ENCODE measurements around the gene BRD4. TPM values are rescaled to one million over a fixed set of nuclear protein-coding genes. Genes with fewer than 3 reads are reported as not detected.
A peak's percentile ranks its signal among the peaks of the same experiment; 100 is the strongest.

Gene BRD4
- total and polyA plus RNA-seq, 2 experiments from 2014 or later = 63.8 to 115 TPM

- Histone ChIP-seq H4K20me1 (replicated peaks; ENCODE audit: insufficient read depth) (peaks cover 23% of the 10 kb centered on the region), H3K27me3 (ENCODE audit: insufficient read depth) (no peaks in the 10 kb centered on the region), H3K4me3 (peak overlapping the region; percentile 66), H3K79me2 (replicated peaks; ENCODE audit: insufficient read depth) (peaks cover 55% of the 10 kb centered on the region), H3K36me3 (ENCODE audit: insufficient read depth) (peaks cover 10% of the 10 kb centered on the region), H3K4me2 (peak overlapping the region; percentile 79), H3K27ac (ENCODE audit: low read depth) (peak overlapping the region; percentile 78; the same call in 1 of the 2 replicates), H3F3A (replicated peaks; ENCODE audit: low read depth) (peaks cover 25% of the 10 kb centered on the region), H3K4me1 (ENCODE audit: insufficient read depth) (peaks cover 19% of the 10 kb centered on the region), H2AFZ (no peak overlapping the region), H3K9me2 (ENCODE audit: insufficient read depth) (no peaks in the 10 kb centered on the region)
- H3K4me3 Mint-ChIP-seq = peak overlapping the region; percentile 88
- TF ChIP-seq ZNF462 (CRISPR knock-in tag; IDR thresholded peaks at IDR 0.05) (no peak), CREB1 (CRISPR knock-in tag; IDR thresholded peaks at IDR 0.05; ENCODE audit: low read depth) (no peak), ZNF331 (CRISPR knock-in tag; IDR thresholded peaks at IDR 0.05; ENCODE audit: low read depth) (no peak), REST (IDR thresholded peaks at IDR 0.05; ENCODE audit: unreplicated experiment) (no peak), NANOG (IDR thresholded peaks at IDR 0.05; ENCODE audit: borderline replicate concordance) (no peak), CTCF (conservative IDR thresholded peaks at IDR 0.05; ENCODE audit: low read depth in 2 of 2) (no peak), EZH2phosphoT487 (IDR thresholded peaks at IDR 0.05; ENCODE audit: unreplicated experiment) (no peak), JUNB (IDR thresholded peaks at IDR 0.05; ENCODE audit: unreplicated experiment) (no peak), STAT1 (IDR thresholded peaks at IDR 0.05; ENCODE audit: unreplicated experiment) (no peak), POLR2AphosphoS5 (IDR thresholded peaks at IDR 0.05; ENCODE audit: low read depth) (no peak), ZNF114 (CRISPR knock-in tag; IDR thresholded peaks at IDR 0.05) (no peak), ETS1 (IDR thresholded peaks at IDR 0.05) (no peak), EZH2 (IDR thresholded peaks at IDR 0.05; ENCODE audit: low read depth, unreplicated experiment) (no peak)
- H3K27me3 Mint-ChIP-seq (ENCODE audit: insufficient read depth, low read depth, poor library complexity) = peaks cover 21% of the 10 kb centered on the region
- ATAC-seq (no peak), DNase-seq (ENCODE audit: low spot score) (no peak)
- H3K9me3 Mint-ChIP-seq = no peaks in the 10 kb centered on the region; the same call in 2 of the 3 replicates
- H3K36me3 Mint-ChIP-seq (ENCODE audit: low read depth) = peaks cover 50% of the 10 kb centered on the region
- H3K27ac Mint-ChIP-seq = peak overlapping the region; percentile 92
- peaks cover 36% of the 10 kb centered on the region for H3K4me1 Mint-ChIP-seq
Measured at GRCh38 chr19:15196360-15197005, 135.9 kb downstream of the BRD4 start.
